Activated CD4-positive, CD25-positive, alpha-beta regulatory T cell (primary cell): ENCODE data around the gene VPS41.
"Not testable (repeated sequence)": the region's sequence is repeated elsewhere in the genome, so short reads cannot be mapped to it uniquely, and the experiment has no call there.

Experiments
- DNase-seq, 4 experiments: peaks; one replicate each; lab custom pipeline; 2025; lab: John Stamatoyannopoulos, UW

VPS41 gene

GRCh38 chr7:38908759-38909335 is at the start of gene VPS41:
Gene VPS41, minus strand, starts transcription at chr7:38909191. Its CDS starts 17 bp downstream, at chr7:38909174.
- DNase-seq: peak; percentile 29 to 62 (median 52)

- DNase-seq: no peak
Measured at GRCh38 chr7:38955892-38956291, 46.9 kb upstream of the VPS41 start.

GRCh38 chr7:38953971-38954370 is 45.0 kb upstream of the VPS41 start:
- DNase-seq: no peak

- DNase-seq: no peak
Measured at GRCh38 chr7:38953227-38953626, 44.2 kb upstream of the VPS41 start.

GRCh38 chr7:38951213-38951612 is 42.2 kb upstream of the VPS41 start:
- DNase-seq: no peak

GRCh38 chr7:38950309-38950708 is 41.3 kb upstream of the VPS41 start:
- DNase-seq: no peak

- DNase-seq: not testable (repeated sequence)
Measured at GRCh38 chr7:38947541-38947940, 38.5 kb upstream of the VPS41 start.

GRCh38 chr7:38942431-38943051 is 33.5 kb upstream of the VPS41 start:
- no peak for DNase-seq

GRCh38 chr7:38940774-38941173 is 31.8 kb upstream of the VPS41 start:
- no peak for DNase-seq

- no peak for DNase-seq
Measured at GRCh38 chr7:38938589-38938988, 29.6 kb upstream of the VPS41 start.

GRCh38 chr7:38938001-38938485 is 29.1 kb upstream of the VPS41 start:
- no peak for DNase-seq

- DNase-seq: no peak
Measured at GRCh38 chr7:38936641-38937040, 27.6 kb upstream of the VPS41 start.

GRCh38 chr7:38934536-38934935 is 25.5 kb upstream of the VPS41 start:
- no peak for DNase-seq

GRCh38 chr7:38934051-38934450 is 25.1 kb upstream of the VPS41 start:
- DNase-seq: no peak

GRCh38 chr7:38932509-38933168 is 23.6 kb upstream of the VPS41 start:
- peak in 2 of 4 experiments; percentile 1 to 2 for DNase-seq

- DNase-seq: no peak
Measured at GRCh38 chr7:38929460-38930171, 20.6 kb upstream of the VPS41 start.

- DNase-seq: no peak
Measured at GRCh38 chr7:38928506-38928905, 19.5 kb upstream of the VPS41 start.

- no peak for DNase-seq
Measured at GRCh38 chr7:38927751-38928150, 18.8 kb upstream of the VPS41 start.

GRCh38 chr7:38920731-38921130 is 11.7 kb upstream of the VPS41 start:
- DNase-seq: no peak

GRCh38 chr7:38916396-38916795 is 7.4 kb upstream of the VPS41 start:
- DNase-seq: no peak

GRCh38 chr7:38909870-38910269 is 879 bp upstream of the VPS41 start:
- no peak for DNase-seq

GRCh38 chr7:38907766-38908165 is 1.2 kb downstream of the VPS41 start:
- no peak for DNase-seq

GRCh38 chr7:38907066-38907465 is 1.9 kb downstream of the VPS41 start:
- DNase-seq: no peak
